HEK293 (cell line): Measurements from ENCODE around the gene SLC23A3.

ENCODE experiments used
- CTCF ChIA-PET: fragments of 350-600 bp; formaldehyde crosslinking; extraction: SDS; loops from one replicate; lab custom pipeline; 2021; ENCODE audit warnings: antibody characterized with exemption; lab: Yijun Ruan, JAX
- POLR2A ChIA-PET: fragments of 300-600 bp; formaldehyde crosslinking; extraction: SDS; loops from one replicate; lab custom pipeline; 2020; ENCODE audit warnings: antibody characterized with exemption, inconsistent platforms; lab: Yijun Ruan, JAX
- H3K27ac ChIP-seq: fragments of 200-500 bp; sonication (Bioruptor generic); 2 replicates; pipeline ENCODE4 v1.5.1; 2014; ENCODE audit warnings: low read depth, low read length, control low read depth, inconsistent platforms; ENCODE audit errors: extremely low read depth
- H3K36me3 ChIP-seq, 2 experiments: fragments of 200-500 bp in 1 of 2; sonication (Bioruptor generic) in 1 of 2; 1 replicate in 1 of 2; 2 replicates in 1 of 2; pipeline ENCODE4 v1.5.1; 2014 to 2017; ENCODE audit warnings: inconsistent platforms in 2 of 2, low read length in 2 of 2; ENCODE audit not compliant: control insufficient read depth in 2 of 2, insufficient read depth in 1 of 2
- H3K4me1 ChIP-seq: fragments of 200-500 bp; sonication (Bioruptor generic); 2 replicates; pipeline ENCODE4 v1.5.1; 2014; ENCODE audit warnings: mild to moderate bottlenecking, low read length, inconsistent platforms; ENCODE audit not compliant: control insufficient read depth, insufficient read depth
- H3K4me3 ChIP-seq: 2 replicates; pipeline ENCODE4 v1.5.1; 2011; ENCODE audit warnings: low read depth, mild to moderate bottlenecking, control low read depth, low read length, moderate library complexity
- H3K9me3 ChIP-seq: fragments of 200-500 bp; sonication (Bioruptor generic); 2 replicates; pipeline ENCODE4 v1.5.1; 2014; ENCODE audit warnings: low read depth, low read length, inconsistent platforms; ENCODE audit not compliant: control insufficient read depth, insufficient read depth
- GFI1B ChIP-seq: fragments of 450-650 bp; formaldehyde crosslinking; IDR thresholded peaks from 2 replicates; pipeline ENCODE4 v1.5.1; 2016; ENCODE audit warnings: missing biosample characterization, missing genetic modification characterization
- MYNN ChIP-seq: fragments of 450-650 bp; formaldehyde crosslinking; IDR thresholded peaks from 2 replicates; pipeline ENCODE4 v1.5.1; 2016; ENCODE audit warnings: missing biosample characterization, missing genetic modification characterization, borderline replicate concordance
- PRDM1 ChIP-seq: fragments of 450-650 bp; formaldehyde crosslinking; IDR thresholded peaks from 2 replicates; pipeline ENCODE4; 2016; ENCODE audit warnings: missing biosample characterization, missing genetic modification characterization
- TCF7L2 ChIP-seq: IDR thresholded peaks from 2 replicates; pipeline ENCODE4 v1.6.1; 2011; ENCODE audit warnings: low read depth, mild to moderate bottlenecking, inconsistent platforms, low read length, moderate library complexity, borderline replicate concordance
- ZBTB6 ChIP-seq: fragments of 450-650 bp; formaldehyde crosslinking; IDR thresholded peaks from 2 replicates; pipeline ENCODE4 v1.5.1; 2017; ENCODE audit warnings: missing biosample characterization, missing genetic modification characterization
- ZBTB7A ChIP-seq: fragments of 450-650 bp; formaldehyde crosslinking; IDR thresholded peaks from 2 replicates; pipeline ENCODE4 v1.5.1; 2016; ENCODE audit warnings: low read depth, missing biosample characterization, missing genetic modification characterization
- ZNF132 ChIP-seq: fragments of 450-650 bp; formaldehyde crosslinking; IDR thresholded peaks from 2 replicates; pipeline ENCODE4 v1.5.1; 2017; ENCODE audit warnings: missing biosample characterization, missing genetic modification characterization, borderline replicate concordance
- ZNF24 ChIP-seq: fragments of 450-650 bp; formaldehyde crosslinking; IDR thresholded peaks from 2 replicates; pipeline ENCODE4 v1.5.1; 2016; ENCODE audit warnings: missing biosample characterization, missing genetic modification characterization
- ZNF341 ChIP-seq: fragments of 450-650 bp; formaldehyde crosslinking; IDR thresholded peaks from 2 replicates; pipeline ENCODE4; 2016; ENCODE audit warnings: low read depth, missing biosample characterization, missing genetic modification characterization
- ZNF354C ChIP-seq: fragments of 450-650 bp; formaldehyde crosslinking; IDR thresholded peaks from 2 replicates; pipeline ENCODE4 v1.5.1; 2016; ENCODE audit warnings: missing biosample characterization, missing genetic modification characterization, low read depth, borderline replicate concordance
- ZNF366 ChIP-seq: fragments of 450-650 bp; formaldehyde crosslinking; conservative IDR thresholded peaks from 2 replicates; pipeline ENCODE4 v1.5.1; 2016; ENCODE audit warnings: missing biosample characterization, missing genetic modification characterization
- ZNF529 ChIP-seq: fragments of 450-650 bp; formaldehyde crosslinking; IDR thresholded peaks from 2 replicates; pipeline ENCODE4 v1.5.1; 2017; ENCODE audit warnings: missing genetic modification characterization, missing biosample characterization; ENCODE audit not compliant: insufficient replicate concordance
- ZNF654 ChIP-seq: fragments of 450-650 bp; formaldehyde crosslinking; IDR thresholded peaks from 2 replicates; pipeline ENCODE4 v1.5.1; 2016; ENCODE audit warnings: low read depth, missing biosample characterization, missing genetic modification characterization
- ZNF701 ChIP-seq: fragments of 450-650 bp; formaldehyde crosslinking; IDR thresholded peaks from 2 replicates; pipeline ENCODE4 v1.5.1; 2016; ENCODE audit warnings: missing biosample characterization, missing genetic modification characterization
- ZNF707 ChIP-seq: fragments of 450-650 bp; formaldehyde crosslinking; IDR thresholded peaks from 2 replicates; pipeline ENCODE4 v1.5.1; 2016; ENCODE audit warnings: missing biosample characterization, missing genetic modification characterization
- ZNF76 ChIP-seq: fragments of 450-650 bp; formaldehyde crosslinking; IDR thresholded peaks from 2 replicates; pipeline ENCODE4; 2016; ENCODE audit warnings: low read depth, missing biosample characterization, missing genetic modification characterization, borderline replicate concordance
- ZNF791 ChIP-seq: fragments of 450-650 bp; formaldehyde crosslinking; IDR thresholded peaks from 2 replicates; pipeline ENCODE4 v1.5.1; 2016; ENCODE audit warnings: missing biosample characterization, missing genetic modification characterization
- TF ChIP-seq, protein P1 (sequence below): fragments of 450-650 bp; formaldehyde crosslinking; conservative IDR thresholded peaks from 2 replicates; pipeline ENCODE4 v1.5.1; 2016; ENCODE audit warnings: low read depth, missing biosample characterization, missing genetic modification characterization
- TF ChIP-seq, protein P2 (sequence below): fragments of 450-650 bp; formaldehyde crosslinking; IDR thresholded peaks from 2 replicates; pipeline ENCODE4 v1.5.1; 2017; ENCODE audit warnings: missing biosample characterization, mild to moderate bottlenecking, missing genetic modification characterization, moderate library complexity
- TF ChIP-seq, protein P3 (sequence below): fragments of 450-650 bp; formaldehyde crosslinking; IDR thresholded peaks from 2 replicates; pipeline ENCODE4 v1.5.1; 2016; ENCODE audit warnings: missing biosample characterization, missing genetic modification characterization
- TF ChIP-seq, protein P4 (sequence below): fragments of 450-650 bp; formaldehyde crosslinking; IDR thresholded peaks from 2 replicates; pipeline ENCODE4 v1.5.0; 2017; ENCODE audit warnings: missing biosample characterization, missing genetic modification characterization, borderline replicate concordance
- TF ChIP-seq, protein P5 (sequence below): fragments of 450-650 bp; formaldehyde crosslinking; IDR thresholded peaks from 2 replicates; pipeline ENCODE4 v1.5.1; 2016; ENCODE audit warnings: missing biosample characterization, missing genetic modification characterization

SLC23A3 gene

GRCh38 chr2:219210196-219210885 lies 40.5 kb upstream of the SLC23A3 start (continued):
- TF ChIP-seq, protein P1, sequence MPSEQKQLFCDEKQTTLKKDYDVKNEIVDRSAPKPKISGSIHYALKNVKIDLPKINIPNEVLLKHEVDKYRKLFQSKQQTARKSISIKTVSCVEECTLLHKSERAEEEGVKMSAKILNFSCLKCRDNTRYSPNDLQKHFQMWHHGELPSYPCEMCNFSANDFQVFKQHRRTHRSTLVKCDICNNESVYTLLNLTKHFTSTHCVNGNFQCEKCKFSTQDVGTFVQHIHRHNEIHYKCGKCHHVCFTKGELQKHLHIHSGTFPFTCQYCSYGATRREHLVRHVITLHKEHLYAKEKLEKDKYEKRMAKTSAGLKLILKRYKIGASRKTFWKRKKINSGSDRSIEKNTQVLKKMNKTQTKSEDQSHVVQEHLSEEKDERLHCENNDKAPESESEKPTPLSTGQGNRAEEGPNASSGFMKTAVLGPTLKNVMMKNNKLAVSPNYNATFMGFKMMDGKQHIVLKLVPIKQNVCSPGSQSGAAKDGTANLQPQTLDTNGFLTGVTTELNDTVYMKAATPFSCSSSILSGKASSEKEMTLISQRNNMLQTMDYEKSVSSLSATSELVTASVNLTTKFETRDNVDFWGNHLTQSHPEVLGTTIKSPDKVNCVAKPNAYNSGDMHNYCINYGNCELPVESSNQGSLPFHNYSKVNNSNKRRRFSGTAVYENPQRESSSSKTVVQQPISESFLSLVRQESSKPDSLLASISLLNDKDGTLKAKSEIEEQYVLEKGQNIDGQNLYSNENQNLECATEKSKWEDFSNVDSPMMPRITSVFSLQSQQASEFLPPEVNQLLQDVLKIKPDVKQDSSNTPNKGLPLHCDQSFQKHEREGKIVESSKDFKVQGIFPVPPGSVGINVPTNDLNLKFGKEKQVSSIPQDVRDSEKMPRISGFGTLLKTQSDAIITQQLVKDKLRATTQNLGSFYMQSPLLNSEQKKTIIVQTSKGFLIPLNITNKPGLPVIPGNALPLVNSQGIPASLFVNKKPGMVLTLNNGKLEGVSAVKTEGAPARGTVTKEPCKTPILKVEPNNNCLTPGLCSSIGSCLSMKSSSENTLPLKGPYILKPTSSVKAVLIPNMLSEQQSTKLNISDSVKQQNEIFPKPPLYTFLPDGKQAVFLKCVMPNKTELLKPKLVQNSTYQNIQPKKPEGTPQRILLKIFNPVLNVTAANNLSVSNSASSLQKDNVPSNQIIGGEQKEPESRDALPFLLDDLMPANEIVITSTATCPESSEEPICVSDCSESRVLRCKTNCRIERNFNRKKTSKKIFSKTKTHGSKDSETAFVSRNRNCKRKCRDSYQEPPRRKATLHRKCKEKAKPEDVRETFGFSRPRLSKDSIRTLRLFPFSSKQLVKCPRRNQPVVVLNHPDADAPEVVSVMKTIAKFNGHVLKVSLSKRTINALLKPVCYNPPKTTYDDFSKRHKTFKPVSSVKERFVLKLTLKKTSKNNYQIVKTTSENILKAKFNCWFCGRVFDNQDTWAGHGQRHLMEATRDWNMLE (tag by site-specific recombination): no peak
- TF ChIP-seq MYNN (no peak), ZNF76 (no peak), GFI1B (tag by site-specific recombination) (no peak), ZNF366 (tag by site-specific recombination) (no peak)
- TF ChIP-seq, protein P2, sequence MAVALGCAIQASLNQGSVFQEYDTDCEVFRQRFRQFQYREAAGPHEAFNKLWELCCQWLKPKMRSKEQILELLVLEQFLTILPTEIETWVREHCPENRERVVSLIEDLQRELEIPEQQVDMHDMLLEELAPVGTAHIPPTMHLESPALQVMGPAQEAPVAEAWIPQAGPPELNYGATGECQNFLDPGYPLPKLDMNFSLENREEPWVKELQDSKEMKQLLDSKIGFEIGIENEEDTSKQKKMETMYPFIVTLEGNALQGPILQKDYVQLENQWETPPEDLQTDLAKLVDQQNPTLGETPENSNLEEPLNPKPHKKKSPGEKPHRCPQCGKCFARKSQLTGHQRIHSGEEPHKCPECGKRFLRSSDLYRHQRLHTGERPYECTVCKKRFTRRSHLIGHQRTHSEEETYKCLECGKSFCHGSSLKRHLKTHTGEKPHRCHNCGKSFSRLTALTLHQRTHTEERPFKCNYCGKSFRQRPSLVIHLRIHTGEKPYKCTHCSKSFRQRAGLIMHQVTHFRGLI: no peak
- TF ChIP-seq, protein P3, sequence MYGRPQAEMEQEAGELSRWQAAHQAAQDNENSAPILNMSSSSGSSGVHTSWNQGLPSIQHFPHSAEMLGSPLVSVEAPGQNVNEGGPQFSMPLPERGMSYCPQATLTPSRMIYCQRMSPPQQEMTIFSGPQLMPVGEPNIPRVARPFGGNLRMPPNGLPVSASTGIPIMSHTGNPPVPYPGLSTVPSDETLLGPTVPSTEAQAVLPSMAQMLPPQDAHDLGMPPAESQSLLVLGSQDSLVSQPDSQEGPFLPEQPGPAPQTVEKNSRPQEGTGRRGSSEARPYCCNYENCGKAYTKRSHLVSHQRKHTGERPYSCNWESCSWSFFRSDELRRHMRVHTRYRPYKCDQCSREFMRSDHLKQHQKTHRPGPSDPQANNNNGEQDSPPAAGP (tag by site-specific recombination): no peak

- H3K36me3 ChIP-seq: peaks cover 12 to 68% of the 10 kb centered on the region in 2 experiments; a peak in 2 of 3 replicates
- no peaks in the 10 kb centered on the region for H3K9me3 ChIP-seq
- H3K27ac ChIP-seq: no peak overlapping the region
- ChIA-PET POLR2A (interaction anchor here (2.0 kb wide), 1 partner anchor 9 kb away, joined by 11 read pairs; the partner anchor contains the start of gene ABCB6), CTCF (interaction anchor here (0.6 to 3.2 kb wide), 3 partner anchors 38 to 68 kb away, joined by 4 to 8 read pairs (median 5); partner anchors contain the start of gene NHEJ1)
- H3K4me3 ChIP-seq: no peak overlapping the region
- H3K4me1 ChIP-seq: peaks cover 8% of the 10 kb centered on the region
- TF ChIP-seq, protein P4, sequence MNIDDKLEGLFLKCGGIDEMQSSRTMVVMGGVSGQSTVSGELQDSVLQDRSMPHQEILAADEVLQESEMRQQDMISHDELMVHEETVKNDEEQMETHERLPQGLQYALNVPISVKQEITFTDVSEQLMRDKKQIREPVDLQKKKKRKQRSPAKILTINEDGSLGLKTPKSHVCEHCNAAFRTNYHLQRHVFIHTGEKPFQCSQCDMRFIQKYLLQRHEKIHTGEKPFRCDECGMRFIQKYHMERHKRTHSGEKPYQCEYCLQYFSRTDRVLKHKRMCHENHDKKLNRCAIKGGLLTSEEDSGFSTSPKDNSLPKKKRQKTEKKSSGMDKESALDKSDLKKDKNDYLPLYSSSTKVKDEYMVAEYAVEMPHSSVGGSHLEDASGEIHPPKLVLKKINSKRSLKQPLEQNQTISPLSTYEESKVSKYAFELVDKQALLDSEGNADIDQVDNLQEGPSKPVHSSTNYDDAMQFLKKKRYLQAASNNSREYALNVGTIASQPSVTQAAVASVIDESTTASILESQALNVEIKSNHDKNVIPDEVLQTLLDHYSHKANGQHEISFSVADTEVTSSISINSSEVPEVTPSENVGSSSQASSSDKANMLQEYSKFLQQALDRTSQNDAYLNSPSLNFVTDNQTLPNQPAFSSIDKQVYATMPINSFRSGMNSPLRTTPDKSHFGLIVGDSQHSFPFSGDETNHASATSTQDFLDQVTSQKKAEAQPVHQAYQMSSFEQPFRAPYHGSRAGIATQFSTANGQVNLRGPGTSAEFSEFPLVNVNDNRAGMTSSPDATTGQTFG: no peak
- no peak for TF ChIP-seq ZNF701 (tag by site-specific recombination)
- TF ChIP-seq ZBTB6: no peak
- no peak for TF ChIP-seq PRDM1 (tag by site-specific recombination)
- TF ChIP-seq, protein P5, sequence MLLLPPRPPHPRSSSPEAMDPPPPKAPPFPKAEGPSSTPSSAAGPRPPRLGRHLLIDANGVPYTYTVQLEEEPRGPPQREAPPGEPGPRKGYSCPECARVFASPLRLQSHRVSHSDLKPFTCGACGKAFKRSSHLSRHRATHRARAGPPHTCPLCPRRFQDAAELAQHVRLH (tag by site-specific recombination): no peak
- TF ChIP-seq ZNF354C (tag by site-specific recombination): no peak
- no peak for TF ChIP-seq ZNF132 (tag by site-specific recombination)
- no peak for TF ChIP-seq ZNF791 (tag by site-specific recombination)
- TF ChIP-seq ZNF707 (tag by site-specific recombination): no peak
- TF ChIP-seq ZNF341 (tag by site-specific recombination): no peak
- TF ChIP-seq ZBTB7A (tag by site-specific recombination): no peak
- no peak for TF ChIP-seq ZNF24 (tag by site-specific recombination)
- TF ChIP-seq TCF7L2: no peak
- no peak for TF ChIP-seq ZNF654
- TF ChIP-seq ZNF529 (tag by site-specific recombination): no peak
Observed at GRCh38 chr2:219209236-219210195, 39.7 kb upstream of the SLC23A3 start.
